GM12864 (cell line): ENCODE measurements around the gene POMGNT1.

Experiments
- DNase-seq: peaks from one replicate; pipeline ENCODE4 v3.0.0-alpha.2; 2011; ENCODE audit warnings: low read depth
- H3K4me3 ChIP-seq: 2 replicates; pipeline ENCODE4 v1.5.1; 2011; ENCODE audit warnings: mild to moderate bottlenecking, low read depth, low read length, control low read depth
- TF ChIP-seq, protein P1 (sequence below): IDR thresholded peaks from 2 replicates; pipeline ENCODE4 v1.5.1; 2011; ENCODE audit warnings: low read depth, mild to moderate bottlenecking, moderate library complexity, low read length, control low read depth, inconsistent platforms; ENCODE audit errors: missing control alignments

POMGNT1 gene

DNA sequence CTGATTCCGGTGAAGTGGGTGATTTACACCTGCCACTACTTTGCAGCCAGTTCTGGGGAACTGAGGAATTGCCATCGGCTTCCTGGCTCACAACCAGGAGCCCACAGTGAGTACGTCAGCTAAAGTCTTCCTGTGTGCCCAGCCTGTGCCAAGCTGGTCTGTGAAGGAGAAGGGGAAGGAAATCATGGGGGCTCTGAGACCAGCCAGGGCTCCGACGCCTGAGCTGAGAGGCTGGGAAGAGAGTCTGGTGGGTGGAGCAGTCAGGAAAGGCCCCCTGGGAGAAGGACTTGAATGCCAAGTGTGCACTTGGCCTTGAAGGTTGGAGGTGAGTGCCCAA, 6.1 kb upstream of the POMGNT1 start:
- TF ChIP-seq, protein P1, sequence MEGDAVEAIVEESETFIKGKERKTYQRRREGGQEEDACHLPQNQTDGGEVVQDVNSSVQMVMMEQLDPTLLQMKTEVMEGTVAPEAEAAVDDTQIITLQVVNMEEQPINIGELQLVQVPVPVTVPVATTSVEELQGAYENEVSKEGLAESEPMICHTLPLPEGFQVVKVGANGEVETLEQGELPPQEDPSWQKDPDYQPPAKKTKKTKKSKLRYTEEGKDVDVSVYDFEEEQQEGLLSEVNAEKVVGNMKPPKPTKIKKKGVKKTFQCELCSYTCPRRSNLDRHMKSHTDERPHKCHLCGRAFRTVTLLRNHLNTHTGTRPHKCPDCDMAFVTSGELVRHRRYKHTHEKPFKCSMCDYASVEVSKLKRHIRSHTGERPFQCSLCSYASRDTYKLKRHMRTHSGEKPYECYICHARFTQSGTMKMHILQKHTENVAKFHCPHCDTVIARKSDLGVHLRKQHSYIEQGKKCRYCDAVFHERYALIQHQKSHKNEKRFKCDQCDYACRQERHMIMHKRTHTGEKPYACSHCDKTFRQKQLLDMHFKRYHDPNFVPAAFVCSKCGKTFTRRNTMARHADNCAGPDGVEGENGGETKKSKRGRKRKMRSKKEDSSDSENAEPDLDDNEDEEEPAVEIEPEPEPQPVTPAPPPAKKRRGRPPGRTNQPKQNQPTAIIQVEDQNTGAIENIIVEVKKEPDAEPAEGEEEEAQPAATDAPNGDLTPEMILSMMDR, result no peak
- H3K4me3 ChIP-seq, result no peak overlapping the region
- no peak for DNase-seq

DNA sequence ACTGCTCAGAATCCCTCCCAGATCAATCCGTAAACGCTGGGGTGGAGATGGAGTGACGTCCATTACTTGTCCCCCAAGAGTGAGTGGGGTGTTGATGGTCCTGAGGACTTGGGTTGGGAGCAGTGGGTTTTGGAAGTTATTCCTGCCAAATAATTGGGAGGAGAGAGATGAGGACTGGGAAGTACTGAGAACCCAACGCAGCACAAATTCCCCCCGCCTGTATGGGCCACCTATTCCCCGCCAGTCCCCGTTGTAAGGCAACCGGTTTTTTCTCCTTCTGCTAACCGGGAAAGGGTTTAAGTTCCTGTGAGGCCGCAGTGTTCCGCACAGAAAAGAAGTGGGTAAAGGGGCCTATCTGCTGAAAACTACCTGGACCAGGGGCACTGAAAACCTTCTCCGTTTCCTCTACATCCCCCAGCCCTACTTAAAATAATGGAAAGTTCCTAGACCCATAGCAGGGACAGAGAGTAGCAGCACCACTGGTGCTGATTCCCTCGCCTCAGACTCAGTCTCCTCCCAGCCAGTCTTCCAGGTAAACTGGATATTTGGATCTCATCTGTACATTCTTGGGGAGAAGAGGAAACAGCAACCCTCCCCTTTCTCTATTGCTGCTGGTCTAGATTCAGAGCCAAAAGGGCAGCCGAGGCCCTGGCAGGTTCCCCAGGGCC, 5.6 kb upstream of the POMGNT1 start:
- DNase-seq, result no peak
- no peak overlapping the region for H3K4me3 ChIP-seq
- TF ChIP-seq, protein P1, result no peak

DNA sequence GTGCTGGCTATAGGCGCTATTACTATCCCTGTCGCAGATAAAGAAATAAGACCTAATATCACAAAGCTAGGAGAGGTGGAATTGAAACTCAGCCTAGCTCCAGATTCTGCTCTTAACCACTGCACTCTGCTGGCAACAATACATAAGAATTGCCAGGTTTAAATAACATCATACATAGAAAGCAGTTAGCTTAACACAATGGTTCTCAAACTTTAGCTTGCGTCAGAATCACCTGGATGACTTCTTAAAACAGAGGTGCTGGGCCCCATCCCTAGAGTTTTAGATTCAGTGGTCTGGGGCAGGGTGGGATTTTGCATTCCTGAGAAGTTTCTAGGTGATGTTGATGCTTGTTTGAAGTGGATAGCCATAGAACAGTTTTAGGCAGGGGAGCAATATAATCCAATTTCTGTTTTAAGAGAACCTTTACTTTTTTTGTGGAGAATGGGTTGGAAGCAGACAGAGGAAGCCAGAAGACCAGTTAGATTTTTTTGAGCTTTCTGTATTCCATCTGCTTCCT, 1.1 kb upstream of the POMGNT1 start:
- peak overlapping the region; percentile 93; the same call in 1 of the 2 replicates for H3K4me3 ChIP-seq
- DNase-seq, result no peak
- TF ChIP-seq, protein P1, result no peak

DNA sequence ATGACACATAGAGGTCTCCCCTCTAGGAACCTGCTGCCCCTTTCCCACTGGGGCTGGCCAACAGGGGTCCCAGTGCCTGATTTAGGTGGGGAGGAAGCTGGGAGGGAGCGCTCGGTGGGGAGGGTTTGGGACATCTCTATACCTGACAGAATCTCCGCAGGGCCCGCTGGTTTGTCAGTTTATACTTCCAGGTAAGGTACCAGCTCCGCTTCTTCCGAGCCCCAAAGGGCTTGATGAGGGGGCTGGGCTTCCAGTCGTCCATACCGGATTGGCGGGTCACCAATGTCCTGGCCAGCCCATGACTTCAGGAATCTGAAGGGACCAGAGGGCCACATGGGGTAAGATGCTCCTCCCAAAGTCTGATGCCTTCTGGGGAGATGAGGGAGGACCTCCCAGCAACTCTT, 672 bp downstream of the POMGNT1 start:
- peak overlapping the region; percentile 63 for H3K4me3 ChIP-seq
- TF ChIP-seq, protein P1, result no peak
- no peak for DNase-seq

DNA sequence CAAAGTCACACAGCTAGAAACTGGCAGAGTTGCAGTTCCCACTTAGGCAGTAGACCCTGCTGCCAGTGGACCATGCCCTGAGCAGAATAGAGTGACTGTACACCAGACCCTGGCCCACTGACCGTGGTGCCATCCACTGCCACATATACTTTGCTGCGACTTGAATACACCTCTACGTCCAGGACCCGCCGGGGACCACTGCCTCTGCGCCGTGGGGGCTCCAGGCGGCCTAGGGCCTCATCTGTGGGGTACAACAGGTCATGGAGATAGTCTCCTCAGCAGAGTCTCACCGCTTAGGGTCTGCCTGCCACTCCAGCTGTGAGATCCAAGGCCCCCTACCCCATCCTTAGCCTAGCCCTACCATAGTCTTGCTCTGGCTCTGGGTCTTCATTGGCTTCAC, 1.6 kb downstream of the POMGNT1 start:
- no peak overlapping the region for H3K4me3 ChIP-seq
- no peak for DNase-seq
- TF ChIP-seq, protein P1, result no peak

DNA sequence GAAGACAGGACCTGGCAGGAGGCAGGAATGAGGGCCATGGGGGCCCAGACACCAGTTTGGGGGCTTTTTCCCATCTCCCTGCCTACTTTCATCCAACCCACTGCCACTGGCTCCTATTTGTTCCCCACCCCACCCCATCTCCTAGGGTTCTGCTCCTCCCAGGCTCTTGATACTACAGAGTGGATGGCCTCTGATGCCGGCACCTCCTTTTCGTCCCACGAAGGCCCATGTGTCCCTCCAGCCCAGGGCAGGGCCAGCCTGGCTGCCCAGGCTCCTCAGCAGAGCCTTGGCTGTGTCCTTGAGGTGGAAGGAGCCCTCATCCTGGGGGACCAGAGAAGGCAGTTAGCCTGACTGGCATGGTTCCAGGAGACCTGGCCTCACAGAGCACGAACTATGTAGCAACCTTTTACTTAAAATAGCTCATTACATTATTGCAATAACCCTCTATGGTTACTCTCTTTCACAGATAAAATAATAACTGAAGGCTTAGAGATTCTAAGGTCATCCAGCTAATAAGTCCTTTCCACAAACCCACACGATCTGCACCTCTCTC, 3.5 kb downstream of the POMGNT1 start:
- no peak overlapping the region for H3K4me3 ChIP-seq
- no peak for DNase-seq
- TF ChIP-seq, protein P1, result no peak

DNA sequence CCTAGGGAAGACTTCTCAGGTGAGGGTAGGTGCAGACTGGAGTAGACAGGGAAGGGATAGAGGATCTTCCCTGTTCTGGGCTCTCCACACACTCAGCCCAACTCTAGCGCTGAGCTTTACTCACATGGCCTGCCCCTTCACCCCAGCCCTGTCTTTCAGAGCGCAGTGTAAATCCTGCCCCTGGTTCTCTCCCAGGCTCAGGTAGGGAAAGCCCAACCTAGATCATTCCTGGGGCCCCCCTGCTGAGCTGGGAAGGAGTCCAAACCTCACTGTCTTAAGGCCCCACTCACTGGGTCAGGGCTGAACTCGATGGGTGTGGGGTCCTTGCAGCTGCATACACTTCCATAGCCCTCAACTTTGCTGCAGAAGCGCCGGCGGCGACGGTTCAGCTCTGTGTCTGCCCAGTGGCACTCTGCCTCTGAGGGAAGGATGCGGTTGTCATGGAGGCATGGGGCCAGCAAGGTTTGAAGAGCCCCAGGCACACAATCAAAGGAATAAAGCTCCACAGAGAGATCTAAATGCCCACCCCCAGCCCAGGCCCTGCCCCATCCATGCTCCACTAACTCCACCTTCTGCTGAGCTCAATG, 4.2 kb downstream of the POMGNT1 start:
- no peak overlapping the region for H3K4me3 ChIP-seq
- TF ChIP-seq, protein P1, result no peak
- DNase-seq, result no peak
